GM18519 (cell line): ENCODE measurements around the gene PTPRG.

ENCODE experiments used
- ATAC-seq: cut with Tn5 transposase; IDR thresholded peaks from one replicate; pipeline ENCODE4 v1.9.1; 2021; ENCODE audit warnings: mild to moderate bottlenecking, moderate library complexity; ENCODE audit not compliant: unreplicated experiment, low FRiP score

Gene PTPRG

GRCh38 chr3:61582846-61583245 is 21.5 kb downstream of the PTPRG start:
- ATAC-seq = no peak

- ATAC-seq = no peak
Observed at GRCh38 chr3:61583890-61584875, 22.8 kb downstream of the PTPRG start.

GRCh38 chr3:61589856-61590255 is 28.5 kb downstream of the PTPRG start:
- no peak for ATAC-seq

- ATAC-seq = no peak
Observed at GRCh38 chr3:61591300-61591699, 29.9 kb downstream of the PTPRG start.

- ATAC-seq = no peak
Observed at GRCh38 chr3:61593446-61594029, 32.2 kb downstream of the PTPRG start.

GRCh38 chr3:61594144-61594963 is 33.0 kb downstream of the PTPRG start:
- no peak for ATAC-seq

- ATAC-seq = no peak
Observed at GRCh38 chr3:61594964-61595285, 33.6 kb downstream of the PTPRG start.

- no peak for ATAC-seq
Observed at GRCh38 chr3:61595288-61595687, 33.9 kb downstream of the PTPRG start.

- no peak for ATAC-seq
Observed at GRCh38 chr3:61595826-61596225, 34.5 kb downstream of the PTPRG start.

GRCh38 chr3:61597906-61598305 is 36.5 kb downstream of the PTPRG start:
- ATAC-seq = no peak

- ATAC-seq = no peak
Observed at GRCh38 chr3:61600195-61600594, 38.8 kb downstream of the PTPRG start.

- ATAC-seq = no peak
Observed at GRCh38 chr3:61601831-61602230, 40.5 kb downstream of the PTPRG start.

- ATAC-seq = no peak
Observed at GRCh38 chr3:61602466-61602865, 41.1 kb downstream of the PTPRG start.

- ATAC-seq = no peak
Observed at GRCh38 chr3:61605589-61606175, 44.3 kb downstream of the PTPRG start.

- ATAC-seq = no peak
Observed at GRCh38 chr3:61606196-61606595, 44.8 kb downstream of the PTPRG start.

- ATAC-seq = no peak
Observed at GRCh38 chr3:61608072-61608471, 46.7 kb downstream of the PTPRG start.

GRCh38 chr3:61608711-61609110 is 47.3 kb downstream of the PTPRG start:
- ATAC-seq = no peak

- ATAC-seq = no peak
Observed at GRCh38 chr3:61610316-61610715, 48.9 kb downstream of the PTPRG start.

- no peak for ATAC-seq
Observed at GRCh38 chr3:61612211-61613194, 51.1 kb downstream of the PTPRG start.

GRCh38 chr3:61613666-61614065 is 52.3 kb downstream of the PTPRG start:
- no peak for ATAC-seq
